Measurements from ENCODE around the gene AKAP7. TPM values are rescaled to one million over a fixed set of nuclear protein-coding genes. Genes with fewer than 3 reads are reported as not detected.
A peak's percentile ranks its signal among the peaks of the same experiment; 100 is the strongest.

AKAP7 gene
- total RNA-seq, 2 donors from 2014 or later = 10.2 to 11.6 TPM

- no peaks in the 10 kb centered on the region for H3K36me3 ChIP-seq
- no peak for TF ChIP-seq CTCF (IDR thresholded peaks at IDR 0.05)
- H3K4me3 ChIP-seq = no peak overlapping the region
- no peaks in the 10 kb centered on the region for H3K27me3 ChIP-seq
- DNase-seq (ENCODE audit: low spot score) = no peak
- no peaks in the 10 kb centered on the region for H3K9me3 ChIP-seq
- peaks cover 0 to 36% of the 10 kb centered on the region in 2 donors for H3K4me1 ChIP-seq
- H3K27ac ChIP-seq = no peak overlapping the region
Observed at GRCh38 chr6:131213501-131213990, 78.3 kb downstream of the AKAP7 start.

- peak overlapping the region; percentile 20 to 30 for H3K27ac ChIP-seq
- no peak overlapping the region for H3K4me3 ChIP-seq
- peaks cover 0 to 36% of the 10 kb centered on the region in 2 donors for H3K4me1 ChIP-seq
- no peak for TF ChIP-seq CTCF (IDR thresholded peaks at IDR 0.05)
- H3K9me3 ChIP-seq = no peaks in the 10 kb centered on the region
- no peaks in the 10 kb centered on the region for H3K27me3 ChIP-seq
- no peaks in the 10 kb centered on the region for H3K36me3 ChIP-seq
- no peak for DNase-seq (ENCODE audit: low spot score)
Observed at GRCh38 chr6:131215219-131215618, 80.0 kb downstream of the AKAP7 start.

GRCh38 chr6:131216246-131216645, 81.0 kb downstream of the AKAP7 start:
- Histone ChIP-seq H3K27me3 (no peaks in the 10 kb centered on the region), H3K4me1 (peaks cover 0 to 36% of the 10 kb centered on the region in 2 donors), H3K4me3 (no peak overlapping the region), H3K9me3 (no peaks in the 10 kb centered on the region), H3K36me3 (no peaks in the 10 kb centered on the region), H3K27ac (peak overlapping the region in 1 of 2 donors; percentile 20)
- TF ChIP-seq CTCF (IDR thresholded peaks at IDR 0.05) = no peak
- no peak for DNase-seq (ENCODE audit: low spot score)

GRCh38 chr6:131222773-131223172, 87.5 kb downstream of the AKAP7 start:
- Histone ChIP-seq H3K4me1 (no peaks in the 10 kb centered on the region), H3K27me3 (no peaks in the 10 kb centered on the region), H3K9me3 (no peaks in the 10 kb centered on the region), H3K36me3 (no peaks in the 10 kb centered on the region), H3K27ac (no peak overlapping the region), H3K4me3 (no peak overlapping the region)
- no peak for TF ChIP-seq CTCF (IDR thresholded peaks at IDR 0.05)
- DNase-seq (ENCODE audit: low spot score) = no peak

- no peak for DNase-seq (ENCODE audit: low spot score)
- TF ChIP-seq CTCF (IDR thresholded peaks at IDR 0.05) = no peak
- no peaks in the 10 kb centered on the region for H3K36me3 ChIP-seq
Observed at GRCh38 chr6:131223416-131223815, 88.1 kb downstream of the AKAP7 start.

GRCh38 chr6:131225127-131225526, 89.9 kb downstream of the AKAP7 start:
- H3K4me3 ChIP-seq = no peak overlapping the region
- no peaks in the 10 kb centered on the region for H3K4me1 ChIP-seq
- TF ChIP-seq CTCF (IDR thresholded peaks at IDR 0.05) = no peak
- no peaks in the 10 kb centered on the region for H3K27me3 ChIP-seq
- no peak for DNase-seq (ENCODE audit: low spot score)
- no peaks in the 10 kb centered on the region for H3K36me3 ChIP-seq
- H3K27ac ChIP-seq = no peak overlapping the region
- H3K9me3 ChIP-seq = no peaks in the 10 kb centered on the region

More at GRCh38 chr6:131223416-131223815, 88.1 kb downstream of the AKAP7 start:
- no peaks in the 10 kb centered on the region for H3K27me3 ChIP-seq
- no peaks in the 10 kb centered on the region for H3K9me3 ChIP-seq
- no peaks in the 10 kb centered on the region for H3K4me1 ChIP-seq
- H3K4me3 ChIP-seq = no peak overlapping the region
- no peak overlapping the region for H3K27ac ChIP-seq

Data from right atrium auricular region (tissue), 2 donors.